ENCODE data around the gene CDC14C.

The CDC14C gene

DNA sequence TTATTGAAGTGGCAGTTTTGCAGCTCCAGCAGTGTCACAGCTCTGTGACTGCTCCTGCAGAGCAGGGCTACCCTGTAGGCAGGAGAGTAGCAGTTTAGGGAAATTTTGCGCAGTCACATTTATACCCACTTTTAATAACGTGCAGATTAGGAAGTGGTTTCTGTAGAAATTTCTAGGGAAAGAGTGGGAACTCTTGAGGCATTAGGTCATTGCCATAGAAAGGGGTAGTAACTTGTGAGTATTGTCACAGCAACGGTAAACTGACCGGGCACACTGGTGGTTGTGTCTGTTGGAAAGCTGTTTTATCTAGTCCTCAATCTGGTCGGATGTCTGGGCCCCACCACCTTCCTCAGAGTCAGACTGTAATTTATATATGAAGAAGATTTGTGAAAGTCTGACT lies 51.9 kb downstream of the CDC14C start:
- DNase-seq (ENCODE audit: low spot score), result no peak

DNA sequence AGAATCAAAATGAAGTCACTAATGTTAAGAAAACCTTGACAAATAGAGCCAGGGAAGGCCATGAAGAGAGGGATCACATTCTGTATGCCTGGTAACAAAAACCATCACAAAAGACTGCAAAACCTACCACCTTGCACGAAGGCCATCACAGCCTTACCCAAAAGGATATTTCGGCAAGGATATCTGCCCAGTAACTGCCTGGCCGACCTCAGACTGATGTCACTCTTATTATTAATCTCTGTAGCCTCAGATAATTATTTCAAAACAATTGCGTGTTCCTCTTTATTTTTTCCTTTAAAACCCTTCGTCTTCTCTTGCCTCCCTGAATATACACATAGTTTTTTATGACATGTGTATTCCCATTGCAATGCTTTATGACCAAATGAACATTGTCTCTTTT lies 52.5 kb downstream of the CDC14C start:
- no peak for DNase-seq (ENCODE audit: low spot score)
